Omental fat pad (tissue), 4 donors: Measurements from ENCODE around the gene KRTCAP2. TPM values are rescaled to one million over a fixed set of nuclear protein-coding genes. Genes with fewer than 3 reads are reported as not detected.
A peak's percentile ranks its signal among the peaks of the same experiment; 100 is the strongest.
"Not testable (repeated sequence)": the region's sequence is repeated elsewhere in the genome, so short reads cannot be mapped to it uniquely, and the experiment has no call there.

ENCODE experiments used
- ATAC-seq: fragments of 150-250 bp; one replicate; pipeline ENCODE4 v1.9.1; 2016; ENCODE audit warnings: mild to moderate bottlenecking, moderate library complexity; ENCODE audit not compliant: low FRiP score
- DNase-seq: peaks from one replicate; pipeline ENCODE4 v3.0.0-alpha.2; 2019; ENCODE audit warnings: low spot score
- CTCF ChIP-seq, 3 donors: fragments of 450-650 bp; IDR thresholded peaks; one replicate each; pipeline ENCODE4 v1.5.1; 2016 to 2017; ENCODE audit warnings: antibody characterized with exemption in 3 of 3, mild to moderate bottlenecking in 3 of 3, moderate library complexity in 2 of 3
- total RNA-seq, 4 donors: library from RNA; depleted of rRNA; stranded (reverse); fragments of >200 nt; gene quantifications; one replicate each; pipeline ENCODE4 v1.1.0, GENCODE V29; 2016

The KRTCAP2 gene
- total RNA-seq = 100 to 1,000 TPM in 2 of 4 donors, 10 to 100 TPM in 2; 77.9 to 171 (median 99.7) TPM

- peak in 2 of 3 donors; percentile 14 to 17 for TF ChIP-seq CTCF (IDR thresholded peaks at IDR 0.05)
- ATAC-seq (peak; percentile 68), DNase-seq (peak; percentile 75)
These were observed at the start of gene KRTCAP2 for GRCh38 chr1:155172732-155173477. TSS of gene KRTCAP2 (minus strand) at chr1:155173304. CDS start at chr1:155173224, 80 bp downstream.

- not testable (repeated sequence) for ATAC-seq, DNase-seq
These were observed 47.3 kb upstream of the KRTCAP2 start for GRCh38 chr1:155220211-155220965.

- TF ChIP-seq CTCF (IDR thresholded peaks at IDR 0.05) = no peak
- no peak for DNase-seq
- ATAC-seq = peak; percentile 42
These were observed 46.5 kb upstream of the KRTCAP2 start for GRCh38 chr1:155219592-155220031.

GRCh38 chr1:155218854-155219591, 45.9 kb upstream of the KRTCAP2 start:
- no peak for TF ChIP-seq CTCF (IDR thresholded peaks at IDR 0.05)
- DNase-seq (peak; percentile 63), ATAC-seq (no peak)

- DNase-seq, ATAC-seq: not testable (repeated sequence)
These were observed 41.6 kb upstream of the KRTCAP2 start for GRCh38 chr1:155214702-155215101.

- ATAC-seq, DNase-seq: not testable (repeated sequence)
These were observed 38.9 kb upstream of the KRTCAP2 start for GRCh38 chr1:155212051-155212440.

- DNase-seq = not testable (repeated sequence)
These were observed 38.4 kb upstream of the KRTCAP2 start for GRCh38 chr1:155211381-155212050.

GRCh38 chr1:155210314-155211104, 37.4 kb upstream of the KRTCAP2 start:
- ATAC-seq = no peak
- DNase-seq = no peak
- TF ChIP-seq CTCF (IDR thresholded peaks at IDR 0.05) = no peak

More at GRCh38 chr1:155211381-155212050, 38.4 kb upstream of the KRTCAP2 start:
- ATAC-seq = not testable (repeated sequence)
